K562 (cell line): ENCODE results near the gene TRIM62. TPM values are rescaled to one million over a fixed set of nuclear protein-coding genes. Genes with fewer than 3 reads are reported as not detected.

ENCODE experiments used
- JUNB ChIP-seq: fragments of 450-650 bp; formaldehyde crosslinking; conservative IDR thresholded peaks from 2 replicates; pipeline ENCODE4 v1.4.0; 2020; ENCODE audit warnings: mild to moderate bottlenecking
- STAG1 ChIP-seq: sonication (generic); formaldehyde crosslinking; IDR thresholded peaks from 2 replicates; pipeline ENCODE4 v1.5.0; 2020; ENCODE audit warnings: missing genetic modification reagents, borderline replicate concordance
- ZBTB7A ChIP-seq: IDR thresholded peaks from 2 replicates; pipeline ENCODE4 v1.6.1; 2011; ENCODE audit warnings: low read depth, mild to moderate bottlenecking, low read length, moderate library complexity, borderline replicate concordance; ENCODE audit not compliant: control insufficient read depth
- ZNF134 ChIP-seq: fragments of 250-450 bp; sonication (Bioruptor Pico); conservative IDR thresholded peaks from 2 replicates; pipeline ENCODE4 v1.4.0; 2020
- polyA plus RNA-seq, 8 experiments: library from polyadenylated mRNA; depleted of rRNA in 4 of 8; stranded (reverse) in 5 of 8; unstranded in 3 of 8; fragments of >200 nt; fragmentation: Nextera tagmentation in 2 of 8; fragmentation: Illumina TruSeq in 1 of 8; extraction: Ambion mirVana in 2 of 8; extraction: Trizol in 1 of 8; gene quantifications; 2 replicates each; pipeline versions ENCODE4 v1.2.1 to v1.2.3, GENCODE V29; 2011 to 2014; ENCODE audit warnings: inconsistent platforms in 1 of 8, missing spikeins in 1 of 8
- total RNA-seq, 7 experiments: library from RNA; depleted of rRNA in 6 of 7; stranded (reverse); fragments of >200 nt in 6 of 7; fragmentation: Illumina TruSeq in 2 of 7; extraction: Trizol in 2 of 7; gene quantifications; 2 replicates each; pipeline versions ENCODE4 v1.2.1 to v1.2.3, GENCODE V29; 2011 to 2021; ENCODE audit warnings: low replicate concordance in 1 of 7
- TF ChIP-seq, protein P1 (sequence below), 3 experiments: IDR thresholded peaks in 2 of 3; conservative IDR thresholded peaks in 1 of 3; 2 replicates each; pipeline ENCODE4 v1.5.1; 2011 to 2012; ENCODE audit warnings: low read length in 3 of 3, mild to moderate bottlenecking in 3 of 3, control low read depth in 2 of 3, improper control_type of control experiment in 1 of 3, inconsistent platforms in 1 of 3, low read depth in 1 of 3, mixed read lengths in 1 of 3, moderate library complexity in 1 of 3; ENCODE audit not compliant: insufficient read depth in 2 of 3
- TF ChIP-seq, protein P2 (sequence below): IDR thresholded peaks from 3 replicates; pipeline ENCODE4 v1.6.1; 2011; ENCODE audit warnings: borderline replicate concordance, mild to moderate bottlenecking, moderate library complexity; ENCODE audit not compliant: insufficient read length; ENCODE audit errors: extremely low read depth
- TF ChIP-seq, protein P3 (sequence below): fragments of 450-650 bp; IDR thresholded peaks from 2 replicates; pipeline ENCODE4 v1.6.1; 2016; ENCODE audit warnings: low read depth

TRIM62 gene
- total and polyA plus RNA-seq, 9 of the 15 experiments (the other 6 are each of a cell fraction or from before 2014, with no cell fraction given), result 0.18 to 2.3 (median 0.52) TPM

DNA sequence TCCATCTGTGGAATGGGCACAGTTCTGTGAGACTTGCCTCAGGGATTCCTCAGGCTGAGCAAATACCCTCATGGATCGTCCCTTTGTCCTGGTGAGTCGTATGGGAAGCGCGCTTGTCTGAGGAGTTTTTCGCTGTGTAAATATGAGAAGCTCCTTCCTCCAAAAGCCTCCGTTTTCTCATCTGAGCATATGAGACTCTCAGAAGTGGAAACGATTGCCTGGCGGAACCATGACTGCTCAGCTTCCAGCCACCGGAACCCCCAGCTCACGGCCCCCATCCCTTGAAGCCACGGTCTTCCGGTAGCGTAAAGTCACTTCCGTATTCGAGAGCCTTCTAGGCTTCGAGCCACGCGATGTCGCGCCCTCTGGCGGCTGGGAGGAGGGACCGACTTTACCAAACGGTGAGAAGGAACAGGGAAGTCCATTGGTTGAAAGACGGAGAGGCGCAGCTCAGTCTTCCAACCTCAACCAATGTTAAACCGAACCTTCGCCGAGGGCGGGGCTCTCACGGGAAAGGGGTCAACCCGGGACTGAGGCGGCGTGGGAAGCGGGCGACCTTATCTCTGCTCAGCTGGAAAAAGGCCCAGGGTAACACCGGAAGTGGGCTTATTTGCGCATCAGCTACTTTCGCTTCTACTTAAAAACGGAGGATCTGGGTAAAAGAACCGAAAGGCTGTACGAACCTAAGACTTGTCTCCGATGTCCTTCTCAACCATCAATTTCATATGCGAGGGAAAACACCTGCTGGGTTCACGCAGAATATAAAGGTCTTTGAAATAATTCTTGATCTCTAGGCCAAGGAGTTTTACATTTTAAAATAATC, 54.6 kb downstream of the TRIM62 start (continued):
- TF ChIP-seq, protein P1, sequence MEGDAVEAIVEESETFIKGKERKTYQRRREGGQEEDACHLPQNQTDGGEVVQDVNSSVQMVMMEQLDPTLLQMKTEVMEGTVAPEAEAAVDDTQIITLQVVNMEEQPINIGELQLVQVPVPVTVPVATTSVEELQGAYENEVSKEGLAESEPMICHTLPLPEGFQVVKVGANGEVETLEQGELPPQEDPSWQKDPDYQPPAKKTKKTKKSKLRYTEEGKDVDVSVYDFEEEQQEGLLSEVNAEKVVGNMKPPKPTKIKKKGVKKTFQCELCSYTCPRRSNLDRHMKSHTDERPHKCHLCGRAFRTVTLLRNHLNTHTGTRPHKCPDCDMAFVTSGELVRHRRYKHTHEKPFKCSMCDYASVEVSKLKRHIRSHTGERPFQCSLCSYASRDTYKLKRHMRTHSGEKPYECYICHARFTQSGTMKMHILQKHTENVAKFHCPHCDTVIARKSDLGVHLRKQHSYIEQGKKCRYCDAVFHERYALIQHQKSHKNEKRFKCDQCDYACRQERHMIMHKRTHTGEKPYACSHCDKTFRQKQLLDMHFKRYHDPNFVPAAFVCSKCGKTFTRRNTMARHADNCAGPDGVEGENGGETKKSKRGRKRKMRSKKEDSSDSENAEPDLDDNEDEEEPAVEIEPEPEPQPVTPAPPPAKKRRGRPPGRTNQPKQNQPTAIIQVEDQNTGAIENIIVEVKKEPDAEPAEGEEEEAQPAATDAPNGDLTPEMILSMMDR (IDR thresholded peaks at IDR 0.05 in 2 of 3, conservative IDR thresholded peaks at IDR 0.05 in 1 of 3; ENCODE audit: insufficient read depth in 2 of 3, low read depth in 1 of 3, low read length in 3 of 3), result peak; percentile 81 to 94 (median 86)
- TF ChIP-seq, protein P2, sequence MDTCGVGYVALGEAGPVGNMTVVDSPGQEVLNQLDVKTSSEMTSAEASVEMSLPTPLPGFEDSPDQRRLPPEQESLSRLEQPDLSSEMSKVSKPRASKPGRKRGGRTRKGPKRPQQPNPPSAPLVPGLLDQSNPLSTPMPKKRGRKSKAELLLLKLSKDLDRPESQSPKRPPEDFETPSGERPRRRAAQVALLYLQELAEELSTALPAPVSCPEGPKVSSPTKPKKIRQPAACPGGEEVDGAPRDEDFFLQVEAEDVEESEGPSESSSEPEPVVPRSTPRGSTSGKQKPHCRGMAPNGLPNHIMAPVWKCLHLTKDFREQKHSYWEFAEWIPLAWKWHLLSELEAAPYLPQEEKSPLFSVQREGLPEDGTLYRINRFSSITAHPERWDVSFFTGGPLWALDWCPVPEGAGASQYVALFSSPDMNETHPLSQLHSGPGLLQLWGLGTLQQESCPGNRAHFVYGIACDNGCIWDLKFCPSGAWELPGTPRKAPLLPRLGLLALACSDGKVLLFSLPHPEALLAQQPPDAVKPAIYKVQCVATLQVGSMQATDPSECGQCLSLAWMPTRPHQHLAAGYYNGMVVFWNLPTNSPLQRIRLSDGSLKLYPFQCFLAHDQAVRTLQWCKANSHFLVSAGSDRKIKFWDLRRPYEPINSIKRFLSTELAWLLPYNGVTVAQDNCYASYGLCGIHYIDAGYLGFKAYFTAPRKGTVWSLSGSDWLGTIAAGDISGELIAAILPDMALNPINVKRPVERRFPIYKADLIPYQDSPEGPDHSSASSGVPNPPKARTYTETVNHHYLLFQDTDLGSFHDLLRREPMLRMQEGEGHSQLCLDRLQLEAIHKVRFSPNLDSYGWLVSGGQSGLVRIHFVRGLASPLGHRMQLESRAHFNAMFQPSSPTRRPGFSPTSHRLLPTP, result no peak
- TF ChIP-seq, protein P3, sequence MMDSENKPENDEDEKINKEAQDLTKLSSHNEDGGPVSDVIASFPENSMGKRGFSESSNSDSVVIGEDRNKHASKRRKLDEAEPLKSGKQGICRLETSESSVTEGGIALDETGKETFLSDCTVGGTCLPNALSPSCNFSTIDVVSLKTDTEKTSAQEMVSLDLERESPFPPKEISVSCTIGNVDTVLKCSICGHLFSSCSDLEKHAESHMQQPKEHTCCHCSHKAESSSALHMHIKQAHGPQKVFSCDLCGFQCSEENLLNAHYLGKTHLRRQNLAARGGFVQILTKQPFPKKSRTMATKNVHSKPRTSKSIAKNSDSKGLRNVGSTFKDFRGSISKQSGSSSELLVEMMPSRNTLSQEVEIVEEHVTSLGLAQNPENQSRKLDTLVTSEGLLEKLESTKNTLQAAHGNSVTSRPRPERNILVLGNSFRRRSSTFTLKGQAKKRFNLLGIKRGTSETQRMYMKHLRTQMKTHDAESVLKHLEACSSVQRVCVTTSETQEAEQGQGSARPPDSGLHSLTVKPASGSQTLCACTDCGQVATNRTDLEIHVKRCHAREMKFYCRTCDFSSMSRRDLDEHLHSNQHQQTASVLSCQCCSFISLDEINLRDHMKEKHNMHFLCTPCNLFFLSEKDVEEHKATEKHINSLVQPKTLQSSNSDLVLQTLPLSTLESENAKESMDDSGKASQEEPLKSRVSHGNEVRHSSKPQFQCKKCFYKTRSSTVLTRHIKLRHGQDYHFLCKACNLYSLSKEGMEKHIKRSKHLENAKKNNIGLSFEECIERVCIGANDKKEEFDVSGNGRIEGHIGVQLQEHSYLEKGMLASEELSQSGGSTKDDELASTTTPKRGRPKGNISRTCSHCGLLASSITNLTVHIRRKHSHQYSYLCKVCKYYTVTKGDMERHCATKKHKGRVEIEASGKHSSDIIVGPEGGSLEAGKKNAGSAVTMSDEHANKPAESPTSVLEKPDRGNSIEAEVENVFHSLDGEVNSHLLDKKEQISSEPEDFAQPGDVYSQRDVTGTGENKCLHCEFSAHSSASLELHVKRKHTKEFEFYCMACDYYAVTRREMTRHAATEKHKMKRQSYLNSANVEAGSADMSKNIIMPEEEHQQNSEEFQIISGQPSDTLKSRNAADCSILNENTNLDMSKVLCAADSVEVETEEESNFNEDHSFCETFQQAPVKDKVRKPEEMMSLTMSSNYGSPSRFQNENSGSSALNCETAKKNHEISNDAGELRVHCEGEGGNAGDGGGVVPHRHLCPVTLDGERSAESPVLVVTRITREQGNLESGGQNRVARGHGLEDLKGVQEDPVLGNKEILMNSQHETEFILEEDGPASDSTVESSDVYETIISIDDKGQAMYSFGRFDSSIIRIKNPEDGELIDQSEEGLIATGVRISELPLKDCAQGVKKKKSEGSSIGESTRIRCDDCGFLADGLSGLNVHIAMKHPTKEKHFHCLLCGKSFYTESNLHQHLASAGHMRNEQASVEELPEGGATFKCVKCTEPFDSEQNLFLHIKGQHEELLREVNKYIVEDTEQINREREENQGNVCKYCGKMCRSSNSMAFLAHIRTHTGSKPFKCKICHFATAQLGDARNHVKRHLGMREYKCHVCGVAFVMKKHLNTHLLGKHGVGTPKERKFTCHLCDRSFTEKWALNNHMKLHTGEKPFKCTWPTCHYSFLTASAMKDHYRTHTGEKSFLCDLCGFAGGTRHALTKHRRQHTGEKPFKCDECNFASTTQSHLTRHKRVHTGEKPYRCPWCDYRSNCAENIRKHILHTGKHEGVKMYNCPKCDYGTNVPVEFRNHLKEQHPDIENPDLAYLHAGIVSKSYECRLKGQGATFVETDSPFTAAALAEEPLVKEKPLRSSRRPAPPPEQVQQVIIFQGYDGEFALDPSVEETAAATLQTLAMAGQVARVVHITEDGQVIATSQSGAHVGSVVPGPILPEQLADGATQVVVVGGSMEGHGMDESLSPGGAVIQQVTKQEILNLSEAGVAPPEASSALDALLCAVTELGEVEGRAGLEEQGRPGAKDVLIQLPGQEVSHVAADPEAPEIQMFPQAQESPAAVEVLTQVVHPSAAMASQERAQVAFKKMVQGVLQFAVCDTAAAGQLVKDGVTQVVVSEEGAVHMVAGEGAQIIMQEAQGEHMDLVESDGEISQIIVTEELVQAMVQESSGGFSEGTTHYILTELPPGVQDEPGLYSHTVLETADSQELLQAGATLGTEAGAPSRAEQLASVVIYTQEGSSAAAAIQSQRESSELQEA, result no peak
- TF ChIP-seq JUNB (CRISPR knock-in tag), result no peak
- TF ChIP-seq STAG1 (CRISPR knock-in tag), result no peak
- TF ChIP-seq ZBTB7A, result peak; percentile 35; the same call in 1 of the 2 replicates
- no peak for TF ChIP-seq ZNF134 (CRISPR knock-in tag)
